Lower lobe of right lung (tissue), 2 donors: Measurements from ENCODE around the gene BGN. TPM values are rescaled to one million over a fixed set of nuclear protein-coding genes. Genes with fewer than 3 reads are reported as not detected.
A peak's percentile ranks its signal among the peaks of the same experiment; 100 is the strongest.

Source experiments
- ATAC-seq, 2 donors: fragments of 200-7000 bp; cut with Tn5 transposase; one replicate each; pipeline ENCODE4 v1.9.1; 2020 to 2022; ENCODE audit warnings: mild to moderate bottlenecking in 2 of 2, moderate library complexity in 2 of 2
- DNase-seq: peaks from one replicate; pipeline ENCODE4 v3.0.0-alpha.2; 2020
- H3K27ac ChIP-seq: fragments of 200-600 bp; one replicate; pipeline ENCODE4 v1.8.0; 2022
- H3K27me3 ChIP-seq: fragments of 200-600 bp; one replicate; pipeline ENCODE4 v1.8.0; 2022; ENCODE audit warnings: low read depth
- H3K36me3 ChIP-seq: fragments of 200-600 bp; one replicate; pipeline ENCODE4 v1.8.0; 2022; ENCODE audit warnings: mild to moderate bottlenecking
- H3K4me1 ChIP-seq: fragments of 200-600 bp; one replicate; pipeline ENCODE4 v1.8.0; 2022
- H3K4me3 ChIP-seq: fragments of 200-600 bp; one replicate; pipeline ENCODE4 v1.8.0; 2022; ENCODE audit warnings: mild to moderate bottlenecking
- H3K9me3 ChIP-seq: fragments of 200-600 bp; one replicate; pipeline ENCODE4 v1.8.0; 2022
- intact Hi-C: fragments of 100-400 bp; cut with DNase I; formaldehyde crosslinking; loops from one replicate; pipeline ENCODE4 v1.11.0; 2022
- total RNA-seq: library from RNA; stranded (reverse); fragmentation: NEBNext Ultra II Directional; extraction: Animal tissue kit (Norgen Biotek cat#: 25700); gene quantifications from one replicate; pipeline ENCODE4 v1.2.1, GENCODE V29; 2021
- TF ChIP-seq, protein P1 (sequence below): fragments of 200-600 bp; IDR thresholded peaks from one replicate; pipeline ENCODE4 v1.8.0; 2022; ENCODE audit warnings: antibody characterized with exemption, mild to moderate bottlenecking
- donor health status: DM: no; HTN: yes; CAD: no; lungs with severe emphysema.

BGN gene
- total RNA-seq, 1 donor from 2014 or later: 157 TPM

- DNase-seq (no peak), ATAC-seq (no peak)
- H3K27me3 ChIP-seq: peaks cover 10% of the 10 kb centered on the region
- TF ChIP-seq, protein P1, sequence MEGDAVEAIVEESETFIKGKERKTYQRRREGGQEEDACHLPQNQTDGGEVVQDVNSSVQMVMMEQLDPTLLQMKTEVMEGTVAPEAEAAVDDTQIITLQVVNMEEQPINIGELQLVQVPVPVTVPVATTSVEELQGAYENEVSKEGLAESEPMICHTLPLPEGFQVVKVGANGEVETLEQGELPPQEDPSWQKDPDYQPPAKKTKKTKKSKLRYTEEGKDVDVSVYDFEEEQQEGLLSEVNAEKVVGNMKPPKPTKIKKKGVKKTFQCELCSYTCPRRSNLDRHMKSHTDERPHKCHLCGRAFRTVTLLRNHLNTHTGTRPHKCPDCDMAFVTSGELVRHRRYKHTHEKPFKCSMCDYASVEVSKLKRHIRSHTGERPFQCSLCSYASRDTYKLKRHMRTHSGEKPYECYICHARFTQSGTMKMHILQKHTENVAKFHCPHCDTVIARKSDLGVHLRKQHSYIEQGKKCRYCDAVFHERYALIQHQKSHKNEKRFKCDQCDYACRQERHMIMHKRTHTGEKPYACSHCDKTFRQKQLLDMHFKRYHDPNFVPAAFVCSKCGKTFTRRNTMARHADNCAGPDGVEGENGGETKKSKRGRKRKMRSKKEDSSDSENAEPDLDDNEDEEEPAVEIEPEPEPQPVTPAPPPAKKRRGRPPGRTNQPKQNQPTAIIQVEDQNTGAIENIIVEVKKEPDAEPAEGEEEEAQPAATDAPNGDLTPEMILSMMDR: no peak
- intact Hi-C loops: no loop called here
- no peaks in the 10 kb centered on the region for H3K36me3 ChIP-seq
- no peaks in the 10 kb centered on the region for H3K9me3 ChIP-seq
- H3K27ac ChIP-seq: no peak overlapping the region
- H3K4me3 ChIP-seq: no peak overlapping the region
- no peaks in the 10 kb centered on the region for H3K4me1 ChIP-seq
Observed at GRCh38 chrX:153538424-153538823, 43.6 kb downstream of the BGN start.

- no peaks in the 10 kb centered on the region for H3K4me1 ChIP-seq
- peaks cover 10% of the 10 kb centered on the region for H3K27me3 ChIP-seq
- H3K4me3 ChIP-seq: no peak overlapping the region
- H3K27ac ChIP-seq: no peak overlapping the region
- DNase-seq: peak; percentile 65
- peak; percentile 83 to 88 for ATAC-seq
- TF ChIP-seq, protein P1: peak; percentile 80
- no peaks in the 10 kb centered on the region for H3K9me3 ChIP-seq
- no peaks in the 10 kb centered on the region for H3K36me3 ChIP-seq
- intact Hi-C loops: no loop called here
Observed at GRCh38 chrX:153539171-153539978, 44.6 kb downstream of the BGN start.

DNA sequence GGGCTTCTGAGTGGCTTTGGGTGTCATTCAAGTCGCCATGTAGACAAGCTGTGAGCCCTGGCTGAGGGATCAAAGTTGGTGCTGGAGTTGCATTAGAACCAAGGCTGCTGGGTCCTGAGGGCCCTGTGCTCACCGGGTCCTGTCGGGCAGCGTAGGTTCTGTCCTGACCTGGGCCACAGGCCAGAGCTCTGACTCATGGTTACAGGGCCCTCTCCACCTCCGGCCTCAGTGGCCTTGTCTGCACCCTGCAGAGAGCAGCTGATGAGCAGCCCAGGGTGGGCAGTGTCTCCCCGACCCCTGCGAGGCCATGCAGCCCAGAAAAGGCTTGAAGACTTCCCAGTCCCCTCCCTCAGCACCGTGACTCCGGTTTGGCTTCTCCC lies 45.2 kb downstream of the BGN start:
- Histone ChIP-seq H3K4me3 (no peak overlapping the region), H3K9me3 (no peaks in the 10 kb centered on the region), H3K27me3 (peaks cover 10% of the 10 kb centered on the region), H3K4me1 (no peaks in the 10 kb centered on the region), H3K27ac (no peak overlapping the region), H3K36me3 (no peaks in the 10 kb centered on the region)
- TF ChIP-seq, protein P1: no peak
- ATAC-seq (no peak), DNase-seq (no peak)
- intact Hi-C loops: no loop called here

- DNase-seq: no peak
- ATAC-seq: no peak
- Histone ChIP-seq H3K36me3 (no peaks in the 10 kb centered on the region), H3K27ac (no peak overlapping the region), H3K9me3 (no peaks in the 10 kb centered on the region), H3K4me3 (no peak overlapping the region), H3K4me1 (no peaks in the 10 kb centered on the region), H3K27me3 (no peaks in the 10 kb centered on the region)
- intact Hi-C loops: no loop called here
- TF ChIP-seq, protein P1: no peak
Observed at GRCh38 chrX:153544727-153545126, 49.9 kb downstream of the BGN start.

GRCh38 chrX:153546386-153546785 lies 51.6 kb downstream of the BGN start:
- ATAC-seq (no peak), DNase-seq (no peak)
- intact Hi-C loops: no loop called here
- H3K4me1 ChIP-seq: no peaks in the 10 kb centered on the region
- H3K27me3 ChIP-seq: no peaks in the 10 kb centered on the region
- no peak overlapping the region for H3K4me3 ChIP-seq
- H3K36me3 ChIP-seq: no peaks in the 10 kb centered on the region
- TF ChIP-seq, protein P1: no peak
- H3K27ac ChIP-seq: no peak overlapping the region
- no peaks in the 10 kb centered on the region for H3K9me3 ChIP-seq
